HEK293 (cell line): ENCODE data around the gene CNGB1.

ENCODE experiments used
- CTCF ChIA-PET: fragments of 350-600 bp; formaldehyde crosslinking; extraction: SDS; loops from one replicate; lab custom pipeline; 2021; ENCODE audit warnings: antibody characterized with exemption; lab: Yijun Ruan, JAX
- POLR2A ChIA-PET: fragments of 300-600 bp; formaldehyde crosslinking; extraction: SDS; loops from one replicate; lab custom pipeline; 2020; ENCODE audit warnings: antibody characterized with exemption, inconsistent platforms; lab: Yijun Ruan, JAX
- H3K27ac ChIP-seq: fragments of 200-500 bp; sonication (Bioruptor generic); 2 replicates; pipeline ENCODE4 v1.5.1; 2014; ENCODE audit warnings: low read depth, low read length, control low read depth, inconsistent platforms; ENCODE audit errors: extremely low read depth
- H3K36me3 ChIP-seq, 2 experiments: fragments of 200-500 bp in 1 of 2; sonication (Bioruptor generic) in 1 of 2; 1 replicate in 1 of 2; 2 replicates in 1 of 2; pipeline ENCODE4 v1.5.1; 2014 to 2017; ENCODE audit warnings: inconsistent platforms in 2 of 2, low read length in 2 of 2; ENCODE audit not compliant: control insufficient read depth in 2 of 2, insufficient read depth in 1 of 2
- H3K4me1 ChIP-seq: fragments of 200-500 bp; sonication (Bioruptor generic); 2 replicates; pipeline ENCODE4 v1.5.1; 2014; ENCODE audit warnings: mild to moderate bottlenecking, low read length, inconsistent platforms; ENCODE audit not compliant: control insufficient read depth, insufficient read depth
- H3K4me3 ChIP-seq: 2 replicates; pipeline ENCODE4 v1.5.1; 2011; ENCODE audit warnings: low read depth, mild to moderate bottlenecking, control low read depth, low read length, moderate library complexity
- H3K9me3 ChIP-seq: fragments of 200-500 bp; sonication (Bioruptor generic); 2 replicates; pipeline ENCODE4 v1.5.1; 2014; ENCODE audit warnings: low read depth, low read length, inconsistent platforms; ENCODE audit not compliant: control insufficient read depth, insufficient read depth
- EGR2 ChIP-seq: fragments of 450-650 bp; formaldehyde crosslinking; IDR thresholded peaks from 2 replicates; pipeline ENCODE4 v1.5.1; 2016; ENCODE audit warnings: low read depth, missing biosample characterization, missing genetic modification characterization
- GLIS2 ChIP-seq: fragments of 450-650 bp; formaldehyde crosslinking; IDR thresholded peaks from 2 replicates; pipeline ENCODE4 v1.5.1; 2016; ENCODE audit warnings: missing biosample characterization, missing genetic modification characterization
- KLF16 ChIP-seq: fragments of 450-650 bp; formaldehyde crosslinking; IDR thresholded peaks from 2 replicates; pipeline ENCODE4 v1.5.1; 2017; ENCODE audit warnings: missing biosample characterization, missing genetic modification characterization
- KLF8 ChIP-seq: fragments of 450-650 bp; formaldehyde crosslinking; IDR thresholded peaks from 2 replicates; pipeline ENCODE4 v1.5.1; 2016; ENCODE audit warnings: missing biosample characterization, missing genetic modification characterization
- TRIM28 ChIP-seq: IDR thresholded peaks from 2 replicates; pipeline ENCODE4 v1.6.1; 2011; ENCODE audit warnings: low read length, control low read depth, borderline replicate concordance
- ZFP3 ChIP-seq: fragments of 450-650 bp; formaldehyde crosslinking; IDR thresholded peaks from 2 replicates; pipeline ENCODE4 v1.5.1; 2016; ENCODE audit warnings: low read depth, missing biosample characterization, missing genetic modification characterization
- ZFP41 ChIP-seq: fragments of 450-650 bp; formaldehyde crosslinking; IDR thresholded peaks from 2 replicates; pipeline ENCODE4 v1.5.1; 2016; ENCODE audit warnings: missing biosample characterization, missing genetic modification characterization, borderline replicate concordance
- ZNF169 ChIP-seq: fragments of 450-650 bp; formaldehyde crosslinking; IDR thresholded peaks from 2 replicates; pipeline ENCODE4 v1.5.1; 2016; ENCODE audit warnings: missing biosample characterization, missing genetic modification characterization
- ZNF302 ChIP-seq: fragments of 450-650 bp; formaldehyde crosslinking; IDR thresholded peaks from 2 replicates; pipeline ENCODE4 v1.5.1; 2016; ENCODE audit warnings: missing biosample characterization, missing genetic modification characterization, low read depth
- ZNF423 ChIP-seq: fragments of 450-650 bp; formaldehyde crosslinking; IDR thresholded peaks from 2 replicates; pipeline ENCODE4 v1.5.1; 2016; ENCODE audit warnings: missing biosample characterization, missing genetic modification characterization
- ZNF501 ChIP-seq: fragments of 450-650 bp; formaldehyde crosslinking; IDR thresholded peaks from 2 replicates; pipeline ENCODE4 v1.5.1; 2016; ENCODE audit warnings: missing biosample characterization, missing genetic modification characterization
- ZNF529 ChIP-seq: fragments of 450-650 bp; formaldehyde crosslinking; IDR thresholded peaks from 2 replicates; pipeline ENCODE4 v1.5.1; 2017; ENCODE audit warnings: missing genetic modification characterization, missing biosample characterization; ENCODE audit not compliant: insufficient replicate concordance
- ZNF530 ChIP-seq: fragments of 450-650 bp; formaldehyde crosslinking; IDR thresholded peaks from 2 replicates; pipeline ENCODE4 v1.5.1; 2016; ENCODE audit warnings: low read depth, missing biosample characterization, missing genetic modification characterization
- ZNF561 ChIP-seq: fragments of 450-650 bp; IDR thresholded peaks from 2 replicates; pipeline ENCODE4 v1.5.1; 2018; ENCODE audit warnings: missing biosample characterization, missing genetic modification characterization, borderline replicate concordance
- ZNF596 ChIP-seq: fragments of 450-650 bp; IDR thresholded peaks from 2 replicates; pipeline ENCODE4 v1.5.0; 2018; ENCODE audit warnings: missing biosample characterization, mild to moderate bottlenecking, missing genetic modification characterization, moderate library complexity
- ZNF660 ChIP-seq: fragments of 450-650 bp; IDR thresholded peaks from 2 replicates; pipeline ENCODE4 v1.5.1; 2018; ENCODE audit warnings: missing biosample characterization, mild to moderate bottlenecking, missing genetic modification characterization
- ZNF76 ChIP-seq: fragments of 450-650 bp; formaldehyde crosslinking; IDR thresholded peaks from 2 replicates; pipeline ENCODE4; 2016; ENCODE audit warnings: low read depth, missing biosample characterization, missing genetic modification characterization, borderline replicate concordance
- ZXDB ChIP-seq: fragments of 450-650 bp; formaldehyde crosslinking; IDR thresholded peaks from 2 replicates; pipeline ENCODE4 v1.5.1; 2016; ENCODE audit warnings: missing biosample characterization, missing genetic modification characterization
- TF ChIP-seq, protein P1 (sequence below): fragments of 450-650 bp; formaldehyde crosslinking; IDR thresholded peaks from 2 replicates; pipeline ENCODE4 v1.5.1; 2016; ENCODE audit warnings: missing biosample characterization, missing genetic modification characterization, borderline replicate concordance
- TF ChIP-seq, protein P2 (sequence below): fragments of 450-650 bp; formaldehyde crosslinking; IDR thresholded peaks from 2 replicates; pipeline ENCODE4 v1.5.1; 2016; ENCODE audit warnings: missing biosample characterization, missing genetic modification characterization
- TF ChIP-seq, protein P3 (sequence below): fragments of 450-650 bp; formaldehyde crosslinking; conservative IDR thresholded peaks from 2 replicates; pipeline ENCODE4 v1.5.1; 2016; ENCODE audit warnings: low read depth, missing biosample characterization, missing genetic modification characterization
- TF ChIP-seq, protein P4 (sequence below): fragments of 450-650 bp; formaldehyde crosslinking; IDR thresholded peaks from 2 replicates; pipeline ENCODE4 v1.5.1; 2016; ENCODE audit warnings: missing biosample characterization, missing genetic modification characterization

The CNGB1 gene

DNA sequence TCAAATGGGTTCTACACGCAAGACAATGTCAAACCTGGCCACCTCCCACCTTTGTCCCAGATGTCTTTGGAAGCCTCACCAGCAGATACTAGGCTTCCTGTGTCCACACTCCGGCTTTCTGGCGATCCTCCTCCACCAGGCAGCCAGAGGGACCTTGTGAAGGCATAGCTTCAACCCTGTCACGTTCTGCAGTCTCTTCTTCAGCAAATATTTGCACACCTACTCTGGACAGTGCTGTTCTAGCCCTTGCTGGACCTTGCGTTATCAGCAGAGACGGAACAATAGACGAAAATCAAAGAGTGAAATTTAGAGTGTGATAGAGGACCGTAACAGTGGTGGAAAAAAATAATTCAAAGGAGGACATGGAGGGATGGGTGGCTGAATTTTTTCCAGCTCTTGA is 130.1 kb downstream of the CNGB1 start:
- no peak for TF ChIP-seq ZNF501 (tag by site-specific recombination)
- TF ChIP-seq, protein P1, sequence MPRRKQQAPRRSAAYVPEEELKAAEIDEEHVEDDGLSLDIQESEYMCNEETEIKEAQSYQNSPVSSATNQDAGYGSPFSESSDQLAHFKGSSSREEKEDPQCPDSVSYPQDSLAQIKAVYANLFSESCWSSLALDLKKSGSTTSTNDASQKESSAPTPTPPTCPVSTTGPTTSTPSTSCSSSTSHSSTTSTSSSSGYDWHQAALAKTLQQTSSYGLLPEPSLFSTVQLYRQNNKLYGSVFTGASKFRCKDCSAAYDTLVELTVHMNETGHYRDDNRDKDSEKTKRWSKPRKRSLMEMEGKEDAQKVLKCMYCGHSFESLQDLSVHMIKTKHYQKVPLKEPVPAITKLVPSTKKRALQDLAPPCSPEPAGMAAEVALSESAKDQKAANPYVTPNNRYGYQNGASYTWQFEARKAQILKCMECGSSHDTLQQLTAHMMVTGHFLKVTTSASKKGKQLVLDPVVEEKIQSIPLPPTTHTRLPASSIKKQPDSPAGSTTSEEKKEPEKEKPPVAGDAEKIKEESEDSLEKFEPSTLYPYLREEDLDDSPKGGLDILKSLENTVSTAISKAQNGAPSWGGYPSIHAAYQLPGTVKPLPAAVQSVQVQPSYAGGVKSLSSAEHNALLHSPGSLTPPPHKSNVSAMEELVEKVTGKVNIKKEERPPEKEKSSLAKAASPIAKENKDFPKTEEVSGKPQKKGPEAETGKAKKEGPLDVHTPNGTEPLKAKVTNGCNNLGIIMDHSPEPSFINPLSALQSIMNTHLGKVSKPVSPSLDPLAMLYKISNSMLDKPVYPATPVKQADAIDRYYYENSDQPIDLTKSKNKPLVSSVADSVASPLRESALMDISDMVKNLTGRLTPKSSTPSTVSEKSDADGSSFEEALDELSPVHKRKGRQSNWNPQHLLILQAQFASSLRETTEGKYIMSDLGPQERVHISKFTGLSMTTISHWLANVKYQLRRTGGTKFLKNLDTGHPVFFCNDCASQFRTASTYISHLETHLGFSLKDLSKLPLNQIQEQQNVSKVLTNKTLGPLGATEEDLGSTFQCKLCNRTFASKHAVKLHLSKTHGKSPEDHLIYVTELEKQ (tag by site-specific recombination): no peak
- no peak for TF ChIP-seq ZNF423 (tag by site-specific recombination)
- no peak for TF ChIP-seq ZNF529 (tag by site-specific recombination)
- TF ChIP-seq EGR2 (tag by site-specific recombination): no peak
- no peak for TF ChIP-seq ZFP3
- no peak for TF ChIP-seq KLF8 (tag by site-specific recombination)

DNA sequence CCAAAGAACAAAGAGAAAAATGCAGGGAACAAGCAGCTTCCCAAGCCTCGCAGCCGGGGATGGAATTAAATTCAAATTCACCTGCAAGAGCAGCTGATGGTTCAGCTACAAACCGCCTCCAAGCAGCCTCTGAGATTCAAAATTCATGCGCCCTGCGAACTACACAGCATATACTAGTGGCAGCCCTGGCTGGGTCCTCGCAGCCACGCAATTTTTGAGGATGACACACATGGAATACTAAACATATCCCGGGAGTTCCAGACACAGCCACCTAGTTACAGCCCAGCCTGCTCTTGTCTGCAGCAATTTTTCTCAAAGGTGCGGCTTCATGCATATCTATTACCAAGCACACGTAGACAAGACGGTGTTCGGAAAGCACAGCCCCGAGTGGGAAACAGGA is 132.8 kb downstream of the CNGB1 start:
- CTCF ChIA-PET: interaction anchor here (0.6 to 0.7 kb wide), 2 partner anchors 40 to 44 kb away, joined by 3 to 4 read pairs; no protein-coding TSS in a partner anchor
- H3K4me3 ChIP-seq: no peak overlapping the region
- H3K36me3 ChIP-seq: no peaks in the 10 kb centered on the region
- no peaks in the 10 kb centered on the region for H3K4me1 ChIP-seq
- H3K27ac ChIP-seq: no peak overlapping the region
- no peaks in the 10 kb centered on the region for H3K9me3 ChIP-seq
- POLR2A ChIA-PET: no interaction called here
- TF ChIP-seq ZNF596 (tag by site-specific recombination) (no peak), ZNF561 (tag by site-specific recombination) (no peak), GLIS2 (no peak), ZNF302 (tag by site-specific recombination) (no peak), TRIM28 (no peak), ZNF169 (tag by site-specific recombination) (no peak), ZNF76 (tag by site-specific recombination) (no peak), ZXDB (tag by site-specific recombination) (no peak), ZNF530 (tag by site-specific recombination) (no peak), KLF16 (tag by site-specific recombination) (no peak), ZNF660 (tag by site-specific recombination) (no peak), ZFP41 (no peak)
- TF ChIP-seq, protein P2, sequence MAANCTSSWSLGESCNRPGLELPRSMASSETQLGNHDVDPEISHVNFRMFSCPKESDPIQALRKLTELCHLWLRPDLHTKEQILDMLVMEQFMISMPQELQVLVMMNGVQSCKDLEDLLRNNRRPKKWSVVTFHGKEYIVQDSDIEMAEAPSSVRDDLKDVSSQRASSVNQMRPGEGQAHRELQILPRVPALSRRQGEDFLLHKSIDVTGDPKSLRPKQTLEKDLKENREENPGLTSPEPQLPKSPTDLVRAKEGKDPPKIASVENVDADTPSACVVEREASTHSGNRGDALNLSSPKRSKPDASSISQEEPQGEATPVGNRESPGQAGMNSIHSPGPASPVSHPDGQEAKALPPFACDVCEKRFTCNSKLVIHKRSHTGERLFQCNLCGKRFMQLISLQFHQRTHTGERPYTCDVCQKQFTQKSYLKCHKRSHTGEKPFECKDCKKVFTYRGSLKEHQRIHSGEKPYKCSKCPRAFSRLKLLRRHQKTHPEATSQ: no peak
- TF ChIP-seq, protein P1 (tag by site-specific recombination): no peak
- TF ChIP-seq, protein P3, sequence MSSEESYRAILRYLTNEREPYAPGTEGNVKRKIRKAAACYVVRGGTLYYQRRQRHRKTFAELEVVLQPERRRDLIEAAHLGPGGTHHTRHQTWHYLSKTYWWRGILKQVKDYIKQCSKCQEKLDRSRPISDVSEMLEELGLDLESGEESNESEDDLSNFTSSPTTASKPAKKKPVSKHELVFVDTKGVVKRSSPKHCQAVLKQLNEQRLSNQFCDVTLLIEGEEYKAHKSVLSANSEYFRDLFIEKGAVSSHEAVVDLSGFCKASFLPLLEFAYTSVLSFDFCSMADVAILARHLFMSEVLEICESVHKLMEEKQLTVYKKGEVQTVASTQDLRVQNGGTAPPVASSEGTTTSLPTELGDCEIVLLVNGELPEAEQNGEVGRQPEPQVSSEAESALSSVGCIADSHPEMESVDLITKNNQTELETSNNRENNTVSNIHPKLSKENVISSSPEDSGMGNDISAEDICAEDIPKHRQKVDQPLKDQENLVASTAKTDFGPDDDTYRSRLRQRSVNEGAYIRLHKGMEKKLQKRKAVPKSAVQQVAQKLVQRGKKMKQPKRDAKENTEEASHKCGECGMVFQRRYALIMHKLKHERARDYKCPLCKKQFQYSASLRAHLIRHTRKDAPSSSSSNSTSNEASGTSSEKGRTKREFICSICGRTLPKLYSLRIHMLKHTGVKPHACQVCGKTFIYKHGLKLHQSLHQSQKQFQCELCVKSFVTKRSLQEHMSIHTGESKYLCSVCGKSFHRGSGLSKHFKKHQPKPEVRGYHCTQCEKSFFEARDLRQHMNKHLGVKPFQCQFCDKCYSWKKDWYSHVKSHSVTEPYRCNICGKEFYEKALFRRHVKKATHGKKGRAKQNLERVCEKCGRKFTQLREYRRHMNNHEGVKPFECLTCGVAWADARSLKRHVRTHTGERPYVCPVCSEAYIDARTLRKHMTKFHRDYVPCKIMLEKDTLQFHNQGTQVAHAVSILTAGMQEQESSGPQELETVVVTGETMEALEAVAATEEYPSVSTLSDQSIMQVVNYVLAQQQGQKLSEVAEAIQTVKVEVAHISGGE (tag by site-specific recombination): no peak
- TF ChIP-seq, protein P4, sequence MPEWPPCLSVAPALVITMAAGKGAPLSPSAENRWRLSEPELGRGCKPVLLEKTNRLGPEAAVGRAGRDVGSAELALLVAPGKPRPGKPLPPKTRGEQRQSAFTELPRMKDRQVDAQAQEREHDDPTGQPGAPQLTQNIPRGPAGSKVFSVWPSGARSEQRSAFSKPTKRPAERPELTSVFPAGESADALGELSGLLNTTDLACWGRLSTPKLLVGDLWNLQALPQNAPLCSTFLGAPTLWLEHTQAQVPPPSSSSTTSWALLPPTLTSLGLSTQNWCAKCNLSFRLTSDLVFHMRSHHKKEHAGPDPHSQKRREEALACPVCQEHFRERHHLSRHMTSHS (tag by site-specific recombination): no peak

More for the DNA sequence above, 130.1 kb downstream of the CNGB1 start:
- POLR2A ChIA-PET: no interaction called here
- Histone ChIP-seq H3K4me3 (no peak overlapping the region), H3K36me3 (no peaks in the 10 kb centered on the region), H3K27ac (no peak overlapping the region), H3K4me1 (no peaks in the 10 kb centered on the region), H3K9me3 (no peaks in the 10 kb centered on the region)
- CTCF ChIA-PET: no interaction called here
